HG02759 (cell line): ENCODE data around the gene PPP1R13B.

Source experiments
- ATAC-seq: cut with Tn5 transposase; IDR thresholded peaks from one replicate; pipeline ENCODE4 v1.9.1; 2021; ENCODE audit warnings: mild to moderate bottlenecking, moderate library complexity; ENCODE audit not compliant: unreplicated experiment

PPP1R13B gene

GRCh38 chr14:103688906-103689902, 158.2 kb downstream of the PPP1R13B start:
- no peak for ATAC-seq

GRCh38 chr14:103688441-103688840, 158.9 kb downstream of the PPP1R13B start:
- ATAC-seq, result no peak

- ATAC-seq, result no peak
Observed at GRCh38 chr14:103687712-103688111, 159.7 kb downstream of the PPP1R13B start.

GRCh38 chr14:103686831-103687485, 160.4 kb downstream of the PPP1R13B start:
- no peak for ATAC-seq

DNA sequence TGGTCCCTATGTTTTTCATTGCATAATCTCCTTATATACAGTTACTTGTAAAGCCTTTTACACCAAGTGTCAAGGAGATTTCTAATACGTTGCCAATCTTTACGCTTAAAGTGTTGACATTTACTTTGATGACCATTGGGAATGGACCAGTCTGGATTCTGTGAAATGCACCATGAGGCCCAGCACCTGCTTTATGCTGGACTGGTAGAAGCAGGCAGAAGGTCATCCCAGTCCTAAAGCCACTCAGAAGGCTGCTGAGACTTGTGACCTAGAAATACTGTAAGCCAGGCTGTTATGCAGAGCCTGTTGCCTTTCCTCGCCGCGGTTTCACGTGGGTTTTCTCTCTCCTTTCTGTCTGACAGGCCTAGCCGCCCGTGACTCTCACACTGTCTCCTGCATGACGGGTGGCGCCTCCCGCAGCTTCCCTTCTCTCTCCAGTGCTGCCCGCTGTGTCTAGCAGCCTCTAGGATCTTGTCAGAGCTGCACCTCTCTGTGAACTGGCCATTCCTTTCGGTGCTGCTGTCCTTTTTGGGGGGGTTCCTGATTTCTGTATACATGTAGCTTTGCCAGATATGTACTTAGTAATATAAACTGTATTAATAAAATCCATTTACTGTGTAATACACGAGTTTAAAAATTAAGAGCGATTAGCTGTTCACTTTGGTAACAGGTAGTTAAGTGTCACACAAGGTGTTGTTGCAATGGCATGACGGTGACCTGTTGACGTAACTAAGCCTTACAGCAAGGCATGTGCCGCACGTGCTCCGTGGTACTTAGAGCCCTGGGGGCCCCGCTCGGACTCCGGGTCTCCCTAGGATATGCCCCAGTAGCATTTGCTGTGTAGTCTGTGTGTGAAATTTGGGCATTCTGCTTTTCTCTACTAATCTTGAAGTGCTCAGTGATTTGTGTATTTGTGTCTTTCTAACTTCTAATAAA, 161.8 kb downstream of the PPP1R13B start:
- ATAC-seq, result no peak

GRCh38 chr14:103684871-103685270, 162.5 kb downstream of the PPP1R13B start:
- ATAC-seq, result no peak

DNA sequence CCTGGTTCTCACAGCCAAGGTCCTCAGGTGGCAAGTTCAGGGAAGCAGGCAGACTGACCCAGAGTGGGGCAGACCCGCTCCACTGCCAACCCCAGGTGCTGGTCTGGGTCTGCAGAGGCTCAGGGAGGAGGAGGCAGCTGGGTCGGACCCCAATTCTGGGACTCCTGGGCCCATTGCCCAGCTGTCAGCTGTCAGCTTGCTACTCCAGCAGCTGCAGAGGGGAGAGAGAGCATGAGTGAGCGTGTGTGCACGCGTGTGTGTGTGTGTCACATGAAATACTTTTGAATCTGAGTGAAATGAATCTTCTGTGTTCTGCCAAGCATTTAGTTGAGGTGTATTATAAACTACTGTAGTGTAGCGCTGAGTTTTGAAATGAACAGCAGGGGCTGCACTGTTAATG, 162.9 kb downstream of the PPP1R13B start:
- no peak for ATAC-seq
